Superior temporal gyrus (tissue), 1 donor: Measurements from ENCODE around the gene PCDHGC4.

Experiments used
- DNase-seq: peaks from one replicate; pipeline ENCODE4 v3.0.0-alpha.2; 2016; ENCODE audit errors: extremely low spot score

PCDHGC4 gene

GRCh38 chr5:141490271-141490670, 5.4 kb downstream of the PCDHGC4 start:
- no peak for DNase-seq

DNA sequence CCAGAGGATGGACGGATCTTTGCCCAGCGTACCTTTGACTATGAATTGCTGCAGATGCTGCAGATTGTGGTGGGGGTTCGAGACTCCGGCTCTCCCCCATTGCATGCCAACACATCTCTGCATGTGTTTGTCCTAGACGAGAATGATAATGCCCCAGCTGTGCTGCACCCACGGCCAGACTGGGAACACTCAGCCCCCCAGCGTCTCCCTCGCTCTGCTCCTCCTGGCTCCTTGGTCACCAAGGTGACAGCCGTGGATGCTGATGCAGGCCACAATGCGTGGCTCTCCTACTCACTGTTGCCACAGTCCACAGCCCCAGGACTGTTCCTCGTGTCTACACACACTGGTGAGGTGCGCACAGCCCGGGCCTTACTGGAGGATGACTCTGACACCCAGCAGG, 5.9 kb downstream of the PCDHGC4 start:
- DNase-seq = no peak

GRCh38 chr5:141491323-141492167, 6.7 kb downstream of the PCDHGC4 start:
- no peak for DNase-seq

DNA sequence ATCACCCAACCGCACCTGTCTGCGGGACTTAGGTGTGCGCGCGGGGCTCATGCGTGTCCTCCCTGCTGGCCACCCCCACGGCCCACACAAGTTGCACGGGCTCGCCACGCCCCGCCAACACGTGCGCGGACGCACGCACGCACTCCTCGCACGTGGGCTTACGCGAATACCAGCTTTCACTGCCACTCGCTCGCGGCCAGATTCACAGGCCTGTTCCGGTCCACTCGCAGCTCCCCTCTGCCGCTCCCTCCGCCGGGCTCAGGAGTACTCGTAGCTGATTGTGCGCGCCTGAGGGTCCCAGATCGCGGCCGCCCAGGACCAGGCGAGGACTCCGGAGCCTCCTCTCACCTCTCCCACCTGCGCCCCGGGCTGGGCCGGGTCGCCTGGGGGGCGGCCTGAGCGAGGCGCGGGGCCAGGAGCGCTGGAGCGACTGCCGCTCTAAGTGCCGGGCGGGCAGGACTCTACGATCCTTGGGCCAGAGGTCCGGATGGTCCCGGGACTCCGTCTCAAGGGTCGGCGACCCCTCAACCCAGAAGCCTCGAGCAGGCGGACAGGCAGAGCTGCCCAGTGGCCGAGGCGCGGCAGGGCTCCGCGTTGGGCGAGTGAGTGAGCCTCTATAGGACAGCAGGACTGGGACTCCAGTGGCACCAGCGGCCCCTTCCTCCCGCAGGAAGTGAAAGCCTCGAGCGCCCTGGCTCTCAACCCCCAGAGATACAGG, 7.5 kb downstream of the PCDHGC4 start:
- no peak for DNase-seq

DNA sequence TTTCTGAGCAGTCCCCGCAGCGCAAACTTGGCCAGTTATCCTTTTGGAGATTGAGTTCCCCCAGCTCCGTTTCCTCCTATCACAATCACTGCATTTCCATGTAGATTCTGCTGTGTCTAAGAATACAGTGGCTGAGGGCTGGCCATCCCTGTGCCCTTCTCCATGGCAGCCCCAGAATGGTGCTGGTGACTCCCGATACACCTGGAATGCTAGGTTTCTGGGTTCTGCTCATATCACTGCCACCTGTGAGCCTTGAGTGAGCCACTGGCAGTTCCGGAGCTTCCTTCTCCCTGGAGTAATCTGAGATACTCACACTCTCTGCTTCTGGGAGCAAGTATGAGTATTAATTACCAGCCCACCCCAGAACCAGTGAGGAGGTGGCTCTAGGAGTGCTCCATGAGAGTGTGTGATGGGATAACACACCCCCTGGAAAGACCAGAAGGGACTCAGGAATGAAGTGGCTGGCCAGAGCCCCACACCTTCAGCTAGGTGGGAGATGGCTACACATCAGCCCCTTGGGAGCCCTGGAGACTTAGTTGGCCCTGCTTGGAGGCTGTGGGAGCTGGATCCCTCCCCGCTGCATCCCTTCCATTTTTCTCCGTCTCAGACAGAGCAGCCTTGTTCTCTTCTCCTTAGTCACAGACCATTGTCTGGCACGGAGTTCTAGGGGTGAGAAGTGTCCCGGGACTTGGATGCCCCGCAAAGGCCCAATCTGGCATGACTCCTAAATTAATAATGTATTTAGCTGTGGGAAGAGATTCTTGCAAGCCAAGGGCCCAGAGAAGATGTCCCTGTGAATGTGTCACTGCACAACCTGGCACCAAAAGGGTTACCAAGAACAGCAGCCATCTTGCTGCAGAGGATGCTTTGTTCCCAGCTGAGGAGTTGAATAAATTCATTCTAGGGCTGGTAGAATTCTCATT, 8.9 kb downstream of the PCDHGC4 start:
- DNase-seq = peak; percentile 67

DNA sequence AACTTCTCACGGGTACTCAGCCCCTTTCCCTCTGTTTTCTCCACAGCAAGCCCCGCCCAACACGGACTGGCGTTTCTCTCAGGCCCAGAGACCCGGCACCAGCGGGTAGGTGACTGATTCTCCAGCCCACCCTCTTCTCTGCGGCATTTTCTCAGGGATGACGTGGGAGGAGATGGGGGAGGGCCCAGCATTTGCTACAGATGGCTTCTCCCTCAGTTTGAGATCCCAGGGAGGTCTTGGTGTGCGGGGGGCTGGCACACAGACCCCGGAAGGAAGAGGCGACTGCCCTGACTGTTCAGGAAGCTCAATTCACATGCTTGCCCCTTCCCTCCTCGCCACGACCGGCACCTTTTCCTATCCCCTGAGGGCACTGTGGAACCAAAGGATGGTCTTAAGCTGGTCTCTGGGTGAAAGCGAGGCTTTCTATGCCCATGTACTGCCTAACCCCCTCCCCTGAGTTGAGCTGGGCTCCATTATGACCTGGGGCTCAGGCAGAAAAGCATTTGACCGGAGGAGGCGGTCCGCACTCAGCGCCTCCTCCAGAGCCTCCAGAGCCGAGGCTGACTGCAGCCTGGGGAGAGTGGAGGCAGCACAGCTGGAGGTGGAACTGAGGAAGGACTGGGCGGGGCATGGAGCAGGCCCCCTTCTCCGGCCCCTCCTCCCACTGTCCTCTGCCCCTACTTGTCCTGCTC, 10.1 kb downstream of the PCDHGC4 start:
- no peak for DNase-seq

DNA sequence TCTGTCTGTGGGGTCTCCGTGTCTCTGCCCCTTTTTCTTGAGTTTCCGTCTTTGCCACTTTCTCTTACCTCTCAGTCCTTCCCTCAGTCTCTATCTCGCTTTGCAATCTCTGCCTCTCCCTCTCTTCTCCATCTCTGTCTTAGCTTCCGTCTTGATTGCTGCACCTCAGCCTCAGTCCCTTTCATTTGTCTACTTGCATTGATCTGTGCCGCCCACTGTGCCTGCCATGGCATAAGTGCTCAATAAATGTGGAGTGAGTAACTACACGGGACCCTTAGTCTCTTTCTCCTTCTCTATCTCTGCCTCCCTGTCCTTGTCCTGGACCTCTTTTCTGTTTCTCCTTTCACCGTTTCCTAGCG, 10.6 kb downstream of the PCDHGC4 start:
- no peak for DNase-seq

GRCh38 chr5:141496038-141496437, 11.2 kb downstream of the PCDHGC4 start:
- DNase-seq = no peak

GRCh38 chr5:141501761-141502160, 16.9 kb downstream of the PCDHGC4 start:
- no peak for DNase-seq

- DNase-seq = no peak
Observed at GRCh38 chr5:141503681-141504080, 18.9 kb downstream of the PCDHGC4 start.

GRCh38 chr5:141504216-141504615, 19.4 kb downstream of the PCDHGC4 start:
- no peak for DNase-seq

- no peak for DNase-seq
Observed at GRCh38 chr5:141506381-141507155, 21.7 kb downstream of the PCDHGC4 start.

DNA sequence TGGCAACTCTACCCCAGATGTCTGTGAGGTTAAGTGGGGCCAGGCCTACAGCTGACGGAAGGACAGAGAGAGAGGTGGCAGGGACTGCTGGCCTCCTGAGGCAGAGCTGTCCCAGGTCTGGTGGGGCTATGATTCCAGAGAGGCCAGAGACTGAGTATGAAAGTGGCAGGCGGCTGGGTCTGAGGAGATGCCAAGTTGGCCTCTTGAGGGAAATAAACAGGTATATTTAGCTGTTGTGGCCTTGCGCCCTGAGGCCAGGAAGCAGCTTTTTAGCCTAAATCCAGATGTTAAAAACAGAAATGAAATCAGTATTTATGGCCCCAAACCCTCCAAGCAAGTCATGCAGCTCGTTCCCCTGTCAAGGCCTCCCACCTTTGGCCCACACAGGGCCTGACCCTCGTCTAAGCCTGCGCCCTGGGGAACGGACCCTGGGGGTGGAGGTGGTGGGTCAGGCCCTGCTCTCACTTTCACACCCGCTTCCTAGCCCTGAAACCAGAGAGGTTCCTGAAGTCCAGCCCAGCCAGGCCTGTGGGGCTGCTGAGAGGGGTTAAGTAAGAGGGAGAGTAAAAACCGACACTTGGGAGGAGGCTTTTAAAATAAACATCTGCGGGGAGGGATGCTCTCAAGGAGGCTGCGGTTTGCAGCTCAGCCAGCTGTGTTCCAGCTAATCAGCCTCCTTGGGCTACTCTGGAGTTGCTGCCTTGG, 22.7 kb downstream of the PCDHGC4 start:
- DNase-seq = no peak

- DNase-seq = no peak
Observed at GRCh38 chr5:141508440-141508797, 23.6 kb downstream of the PCDHGC4 start.

- DNase-seq = no peak
Observed at GRCh38 chr5:141508798-141509611, 24.2 kb downstream of the PCDHGC4 start.

DNA sequence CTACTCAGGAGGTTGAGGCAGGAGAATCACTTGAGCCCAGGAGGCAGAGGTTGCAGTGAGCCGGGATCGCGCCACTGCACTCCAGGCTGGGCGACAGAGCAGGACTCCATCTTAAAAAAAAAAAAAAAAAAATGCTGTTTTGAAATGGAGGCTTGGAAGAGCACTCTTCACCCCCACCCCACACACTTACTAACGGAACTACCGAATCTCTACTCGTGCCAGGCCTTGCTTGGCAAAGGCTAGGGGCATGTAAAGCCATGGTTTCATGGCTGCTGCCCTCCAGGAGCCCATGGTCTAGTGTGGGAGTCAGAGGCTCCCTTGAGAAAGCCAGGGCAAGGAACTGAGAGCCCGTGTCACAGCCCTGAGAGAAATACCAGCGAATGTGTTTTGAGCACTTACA, 25.3 kb downstream of the PCDHGC4 start:
- no peak for DNase-seq

GRCh38 chr5:141510850-141511601, 26.2 kb downstream of the PCDHGC4 start:
- DNase-seq = no peak

- no peak for DNase-seq
Observed at GRCh38 chr5:141511771-141512325, 27.0 kb downstream of the PCDHGC4 start.
